A549 treated with RU486 at 1 μM for 4 hours (cell line): ENCODE data around the gene TRMT5. TPM values are rescaled to one million over a fixed set of nuclear protein-coding genes. Genes with fewer than 3 reads are reported as not detected.

ENCODE experiments used
- total RNA-seq: library from RNA; stranded (reverse); fragments of 200-300 nt; extraction: Qiagen RNA extraction; gene quantifications from 5 replicates; pipeline ENCODE4 v1.2.3, GENCODE V29; 2022; ENCODE audit warnings: low read depth

The TRMT5 gene
- total RNA-seq: 12.3 to 16.5 TPM (median 15.7 TPM) in 5 replicates

GRCh38 chr14:60980811-60981632 is at the start of gene TRMT5, which contains the start of gene SLC38A6:
Gene TRMT5, minus strand, starts transcription at chr14:60981079. Its CDS starts 106 bp downstream, at chr14:60980973.
Gene SLC38A6, plus strand, starts transcription at chr14:60981245. Its CDS starts 33 bp downstream, at chr14:60981278.

Other genes starting within 250 kb of the TRMT5 start
- gene MNAT1, start 246.3 kb downstream of the TRMT5 start, total RNA-seq: 38.4 to 51.9 TPM (median 41.4 TPM) in 5 replicates
- 10.5 to 22.3 TPM (median 20.0 TPM) in 5 replicates for gene SLC38A6, start 166 bp upstream of the TRMT5 start, total RNA-seq